Keratinocyte (primary cell): ENCODE results near the gene SEMA3C. TPM values are rescaled to one million over a fixed set of nuclear protein-coding genes. Genes with fewer than 3 reads are reported as not detected.

Experiments used
- DNase-seq: peaks from one replicate; pipeline ENCODE4 v3.0.0-alpha.2; 2011; ENCODE audit warnings: low read depth, missing footprints, low spot score
- FAIRE-seq: peaks from 2 replicates; lab custom pipeline; 2011; peaks lifted over from hg19 to GRCh38; lab: Jason Lieb, UNC
- H2AFZ ChIP-seq: 2 replicates; pipeline ENCODE4 v1.6.0; 2012; ENCODE audit warnings: low read length, control low read depth, inconsistent platforms; ENCODE audit not compliant: control insufficient read depth
- H3K27ac ChIP-seq: 2 replicates; pipeline ENCODE4 v1.5.1; 2011; ENCODE audit warnings: low read length; ENCODE audit not compliant: control insufficient read depth, insufficient read depth
- H3K27me3 ChIP-seq: 3 replicates; pipeline ENCODE4 v1.6.0; 2011; ENCODE audit warnings: low read length; ENCODE audit not compliant: control insufficient read depth, insufficient read depth; ENCODE audit errors: extremely low read depth
- H3K36me3 ChIP-seq, 2 experiments: 2 replicates in 1 of 2; 3 replicates in 1 of 2; pipeline ENCODE4 v1.5.1; 2011; ENCODE audit warnings: low read length in 2 of 2, mild to moderate bottlenecking in 1 of 2; ENCODE audit not compliant: control insufficient read depth in 2 of 2, insufficient read depth in 2 of 2; ENCODE audit errors: extremely low read depth in 1 of 2
- H3K4me1 ChIP-seq: 3 replicates; pipeline ENCODE4 v1.5.1; 2011; ENCODE audit warnings: low read length; ENCODE audit not compliant: control insufficient read depth, insufficient read depth; ENCODE audit errors: extremely low read depth
- H3K4me2 ChIP-seq: 3 replicates; pipeline ENCODE4 v1.6.0; 2011; ENCODE audit warnings: low read depth, low read length; ENCODE audit not compliant: control insufficient read depth, insufficient read depth; ENCODE audit errors: extremely low read depth
- H3K4me3 ChIP-seq, 3 experiments: fragments of 200-600 bp in 1 of 3; sonication (generic) in 1 of 3; 2 replicates in 2 of 3; 3 replicates in 1 of 3; pipeline ENCODE4 v1.5.1; 2011 to 2016; ENCODE audit warnings: low read length in 3 of 3, mild to moderate bottlenecking in 3 of 3, control low read depth in 2 of 3, inconsistent platforms in 1 of 3, low read depth in 1 of 3, mixed read lengths in 1 of 3, mixed run types in 1 of 3, moderate library complexity in 1 of 3; ENCODE audit not compliant: control insufficient read depth in 2 of 3, insufficient read depth in 2 of 3; ENCODE audit errors: extremely low read depth in 1 of 3
- H3K79me2 ChIP-seq: 2 replicates; pipeline ENCODE4 v1.6.0; 2012; ENCODE audit warnings: low read length; ENCODE audit not compliant: control insufficient read depth, insufficient read depth
- H3K9ac ChIP-seq: 3 replicates; pipeline ENCODE4 v1.6.0; 2011; ENCODE audit warnings: low read length; ENCODE audit not compliant: control insufficient read depth, insufficient read depth; ENCODE audit errors: extremely low read depth
- H3K9me1 ChIP-seq: 3 replicates; pipeline ENCODE4 v1.6.0; 2011; ENCODE audit warnings: low read length; ENCODE audit not compliant: control insufficient read depth, insufficient read depth; ENCODE audit errors: extremely low read depth
- H3K9me3 ChIP-seq: 2 replicates; pipeline ENCODE4 v1.5.1; 2012; ENCODE audit warnings: low read depth, low read length; ENCODE audit not compliant: control insufficient read depth
- H4K20me1 ChIP-seq: 3 replicates; pipeline ENCODE4 v1.6.0; 2011; ENCODE audit warnings: low read length; ENCODE audit not compliant: control insufficient read depth, insufficient read depth; ENCODE audit errors: extremely low read depth
- CTCF ChIP-seq, 3 experiments: IDR thresholded peaks in 1 of 3; conservative IDR thresholded peaks in 1 of 3; optimal IDR thresholded peaks in 1 of 3; 2 replicates in 2 of 3; 3 replicates in 1 of 3; pipeline versions ENCODE3 to v1.5.1; 2011; ENCODE audit warnings: low read length in 3 of 3, mild to moderate bottlenecking in 3 of 3, moderate library complexity in 2 of 3, control low read depth in 1 of 3, inconsistent platforms in 1 of 3; ENCODE audit not compliant: insufficient read depth in 2 of 3; ENCODE audit errors: extremely low read depth in 1 of 3
- EZH2 ChIP-seq: IDR thresholded peaks from one replicate; pipeline ENCODE4 v1.6.1; 2012; ENCODE audit warnings: inconsistent platforms, mild to moderate bottlenecking, low read length, moderate library complexity
- dilution Hi-C: fragments of 300-500 bp; cut with MboI; formaldehyde crosslinking; loops from one replicate; pipeline ENCODE4 v1.7.0; 2020; ENCODE audit warnings: low sequenced_read_pairs; ENCODE audit not compliant: extremely low pct_ligation_motif_present
- polyA plus RNA-seq, 5 experiments: library from polyadenylated mRNA; depleted of rRNA in 3 of 5; stranded (reverse) in 3 of 5; stranded (forward) in 1 of 5; unstranded in 1 of 5; fragments of >200 nt; gene quantifications; 1 replicate in 1 of 5; 2 replicates in 3 of 5; 3 replicates in 1 of 5; pipeline versions ENCODE4 v1.2.1 to v1.2.3, GENCODE V29; 2011 to 2012; ENCODE audit warnings: missing spikeins in 2 of 5, low read depth in 1 of 5, low replicate concordance in 1 of 5

The SEMA3C gene
- polyA plus RNA-seq, 1 donor (not counting 4 experiments of a cell fraction or from before 2014, with no cell fraction given): 142 TPM

GRCh38 chr7:80785961-80786536, 132.8 kb downstream of the SEMA3C start:
- peaks cover 22% of the 10 kb centered on the region for H3K4me1 ChIP-seq
- no peak overlapping the region for H2AFZ ChIP-seq
- no peak overlapping the region for H3K9ac ChIP-seq
- no peaks in the 10 kb centered on the region for H3K9me1 ChIP-seq
- H3K27me3 ChIP-seq: no peaks in the 10 kb centered on the region
- H3K79me2 ChIP-seq: no peaks in the 10 kb centered on the region
- no peak for TF ChIP-seq EZH2
- TF ChIP-seq CTCF (optimal IDR thresholded peaks at IDR 0.05 in 1 of 3, IDR thresholded peaks at IDR 0.05 in 1 of 3, conservative IDR thresholded peaks at IDR 0.05 in 1 of 3; ENCODE audit: extremely low read depth in 1 of 3, insufficient read depth in 2 of 3, low read length in 3 of 3): no peak
- H3K27ac ChIP-seq: no peak overlapping the region
- DNase-seq (no peak), FAIRE-seq (no peak)
- H3K9me3 ChIP-seq: no peaks in the 10 kb centered on the region
- H3K4me2 ChIP-seq: no peak overlapping the region
- dilution Hi-C loops: no loop called here
- H3K36me3 ChIP-seq: peaks cover 13 to 14% of the 10 kb centered on the region in 2 experiments
- no peak overlapping the region for H3K4me3 ChIP-seq
- H4K20me1 ChIP-seq: no peaks in the 10 kb centered on the region

- dilution Hi-C loops: no loop called here
- H3K36me3 ChIP-seq: peaks cover 11 to 13% of the 10 kb centered on the region in 2 experiments
- FAIRE-seq: no peak
Measured at GRCh38 chr7:80785276-80785675, 133.6 kb downstream of the SEMA3C start.

More at GRCh38 chr7:80785276-80785675, 133.6 kb downstream of the SEMA3C start:
- Histone ChIP-seq H3K4me1 (peaks cover 29% of the 10 kb centered on the region), H3K9me3 (no peaks in the 10 kb centered on the region), H3K9ac (no peak overlapping the region), H3K4me2 (no peak overlapping the region), H3K27ac (no peak overlapping the region), H3K4me3 (no peak overlapping the region), H3K9me1 (no peaks in the 10 kb centered on the region), H2AFZ (no peak overlapping the region), H3K79me2 (no peaks in the 10 kb centered on the region), H3K27me3 (no peaks in the 10 kb centered on the region), H4K20me1 (no peaks in the 10 kb centered on the region)
- TF ChIP-seq CTCF (optimal IDR thresholded peaks at IDR 0.05 in 1 of 3, IDR thresholded peaks at IDR 0.05 in 1 of 3, conservative IDR thresholded peaks at IDR 0.05 in 1 of 3; ENCODE audit: extremely low read depth in 1 of 3, insufficient read depth in 2 of 3, low read length in 3 of 3) (no peak), EZH2 (no peak)
- DNase-seq: no peak
